C4-2B (cell line): ENCODE measurements around the gene TRAPPC1.

Experiments
- ZFX ChIP-seq: fragments of 450-650 bp; IDR thresholded peaks from 2 replicates; pipeline ENCODE4 v1.6.1; 2017
- TF ChIP-seq, protein P1 (sequence below): fragments of 450-650 bp; conservative IDR thresholded peaks from 2 replicates; pipeline ENCODE4 v1.5.1; 2017; ENCODE audit warnings: mild to moderate bottlenecking

DNA sequence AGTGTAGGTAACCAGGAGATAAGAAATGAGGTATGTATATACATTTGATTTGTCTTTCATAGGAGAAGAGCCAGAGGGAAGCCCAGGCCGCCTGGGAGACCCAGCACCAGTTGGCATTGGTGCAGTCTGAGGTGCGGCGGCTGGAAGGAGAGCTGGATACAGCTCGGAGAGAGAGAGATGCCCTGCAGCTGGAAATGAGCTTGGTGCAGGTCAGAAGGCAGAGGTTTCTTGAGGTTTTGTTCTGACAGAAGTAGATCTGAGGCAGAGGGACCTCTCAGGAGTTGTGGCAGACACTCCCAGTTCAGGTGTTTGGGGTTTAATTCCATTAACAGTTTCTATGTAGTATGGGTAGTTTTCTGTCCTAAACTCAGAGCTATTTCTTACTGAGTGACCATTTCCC, 8.3 kb upstream of the TRAPPC1 start:
- TF ChIP-seq, protein P1, sequence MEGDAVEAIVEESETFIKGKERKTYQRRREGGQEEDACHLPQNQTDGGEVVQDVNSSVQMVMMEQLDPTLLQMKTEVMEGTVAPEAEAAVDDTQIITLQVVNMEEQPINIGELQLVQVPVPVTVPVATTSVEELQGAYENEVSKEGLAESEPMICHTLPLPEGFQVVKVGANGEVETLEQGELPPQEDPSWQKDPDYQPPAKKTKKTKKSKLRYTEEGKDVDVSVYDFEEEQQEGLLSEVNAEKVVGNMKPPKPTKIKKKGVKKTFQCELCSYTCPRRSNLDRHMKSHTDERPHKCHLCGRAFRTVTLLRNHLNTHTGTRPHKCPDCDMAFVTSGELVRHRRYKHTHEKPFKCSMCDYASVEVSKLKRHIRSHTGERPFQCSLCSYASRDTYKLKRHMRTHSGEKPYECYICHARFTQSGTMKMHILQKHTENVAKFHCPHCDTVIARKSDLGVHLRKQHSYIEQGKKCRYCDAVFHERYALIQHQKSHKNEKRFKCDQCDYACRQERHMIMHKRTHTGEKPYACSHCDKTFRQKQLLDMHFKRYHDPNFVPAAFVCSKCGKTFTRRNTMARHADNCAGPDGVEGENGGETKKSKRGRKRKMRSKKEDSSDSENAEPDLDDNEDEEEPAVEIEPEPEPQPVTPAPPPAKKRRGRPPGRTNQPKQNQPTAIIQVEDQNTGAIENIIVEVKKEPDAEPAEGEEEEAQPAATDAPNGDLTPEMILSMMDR = no peak
- TF ChIP-seq ZFX = no peak
